Kasumi-1 (cell line): ENCODE measurements around the gene MAFG.

Experiments used
- DNase-seq, 2 experiments: peaks; one replicate each; lab custom pipeline; 2025; lab: John Stamatoyannopoulos, UW

The MAFG gene

DNA sequence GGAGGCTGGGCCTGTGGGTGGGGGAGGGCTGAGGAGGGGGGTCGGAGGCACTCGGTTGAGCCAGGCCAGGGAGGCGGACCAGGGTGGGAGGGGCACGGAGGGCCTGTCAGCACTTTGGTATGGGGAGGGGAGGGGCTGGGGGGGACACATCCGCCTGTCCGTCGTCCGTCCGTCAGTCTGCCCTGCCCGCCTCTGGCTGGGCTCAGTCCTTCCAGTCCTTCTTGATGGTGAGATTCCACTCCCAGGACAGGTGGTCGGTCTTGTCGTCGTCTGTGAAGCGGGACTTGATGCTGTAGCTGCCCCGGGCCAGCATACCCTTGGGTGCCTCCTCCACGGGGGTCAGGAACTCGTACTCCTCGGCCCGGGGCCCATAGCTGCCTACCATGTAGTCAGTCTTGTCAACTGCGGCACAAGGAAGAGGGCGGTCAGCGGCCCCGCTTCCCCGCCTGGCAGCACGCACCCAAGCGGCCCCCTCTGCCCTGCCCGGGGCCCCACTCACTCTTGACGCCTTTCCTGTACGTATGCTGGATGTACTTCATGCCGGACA is 58.8 kb downstream of the MAFG start:
- no peak for DNase-seq
